ENCODE measurements around the gene NPTX1. TPM values are rescaled to one million over a fixed set of nuclear protein-coding genes. Genes with fewer than 3 reads are reported as not detected.

The NPTX1 gene
- total RNA-seq, 1 donor from 2014 or later, result 0.31 TPM

GRCh38 chr17:80458016-80458415 lies 18.4 kb downstream of the NPTX1 start:
- DNase-seq, result no peak

- DNase-seq, result no peak
Observed at GRCh38 chr17:80457236-80457856, 19.1 kb downstream of the NPTX1 start.

DNA sequence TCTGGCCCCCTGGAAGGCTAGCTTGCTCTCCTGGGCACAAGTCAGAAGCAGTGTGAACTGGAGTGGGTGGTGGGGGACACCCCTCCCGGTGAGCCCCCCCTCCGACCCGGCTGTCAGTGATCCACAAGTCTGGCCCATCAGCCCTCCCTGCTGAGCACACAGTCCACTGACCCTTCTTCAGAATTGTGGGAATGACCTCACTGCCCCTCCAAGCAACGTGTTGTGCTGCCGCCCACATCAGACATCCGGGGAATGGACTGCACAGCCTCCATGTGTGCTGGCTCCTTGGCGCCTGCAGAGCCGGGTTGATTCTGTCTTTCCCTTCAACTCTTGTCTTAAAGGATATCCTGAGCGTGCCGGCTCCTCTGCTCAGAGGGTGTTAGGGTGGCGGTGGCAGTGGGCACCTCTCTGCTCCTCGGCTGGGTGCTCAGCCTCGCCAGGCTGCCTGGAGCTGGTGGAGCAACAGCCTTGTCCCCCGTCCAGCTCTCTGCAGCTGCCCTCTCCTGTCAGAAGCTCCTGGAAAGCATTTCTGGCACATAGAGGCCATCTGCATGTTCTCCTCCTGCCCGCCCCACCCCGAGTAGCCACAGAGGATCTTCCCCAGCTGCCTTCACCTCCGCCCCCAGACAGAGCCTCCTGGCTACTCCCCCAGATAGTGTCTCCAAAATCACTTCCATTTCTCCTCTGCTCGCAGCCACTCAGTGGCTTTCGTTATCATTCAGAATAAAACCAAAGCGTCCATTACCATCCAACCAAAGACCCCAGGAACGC lies 19.8 kb downstream of the NPTX1 start:
- DNase-seq, result peak; percentile 93

GRCh38 chr17:80455784-80456183 lies 20.6 kb downstream of the NPTX1 start:
- DNase-seq, result no peak

DNA sequence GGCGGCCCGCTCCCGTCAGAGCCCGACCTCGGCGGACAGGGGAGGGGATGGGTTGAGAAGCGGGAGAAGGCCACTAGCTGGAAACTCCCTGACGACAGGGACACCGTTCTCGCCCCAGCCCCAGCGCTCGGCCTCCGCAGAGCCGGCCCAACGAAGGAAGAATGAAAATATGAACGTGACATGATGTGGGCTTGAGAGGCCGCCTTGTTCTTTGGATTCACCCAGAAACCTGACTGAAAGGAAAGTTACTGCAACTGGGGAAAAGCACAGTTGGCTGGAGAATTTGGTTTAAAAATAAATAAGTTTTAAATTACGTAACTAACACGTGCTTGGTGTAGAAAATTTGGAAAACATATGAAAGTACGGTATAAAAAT lies 21.1 kb downstream of the NPTX1 start:
- DNase-seq, result no peak

- peak; percentile 98 for DNase-seq
Observed at GRCh38 chr17:80454557-80455335, 21.7 kb downstream of the NPTX1 start.

GRCh38 chr17:80453998-80454556 lies 22.3 kb downstream of the NPTX1 start:
- DNase-seq, result no peak

DNA sequence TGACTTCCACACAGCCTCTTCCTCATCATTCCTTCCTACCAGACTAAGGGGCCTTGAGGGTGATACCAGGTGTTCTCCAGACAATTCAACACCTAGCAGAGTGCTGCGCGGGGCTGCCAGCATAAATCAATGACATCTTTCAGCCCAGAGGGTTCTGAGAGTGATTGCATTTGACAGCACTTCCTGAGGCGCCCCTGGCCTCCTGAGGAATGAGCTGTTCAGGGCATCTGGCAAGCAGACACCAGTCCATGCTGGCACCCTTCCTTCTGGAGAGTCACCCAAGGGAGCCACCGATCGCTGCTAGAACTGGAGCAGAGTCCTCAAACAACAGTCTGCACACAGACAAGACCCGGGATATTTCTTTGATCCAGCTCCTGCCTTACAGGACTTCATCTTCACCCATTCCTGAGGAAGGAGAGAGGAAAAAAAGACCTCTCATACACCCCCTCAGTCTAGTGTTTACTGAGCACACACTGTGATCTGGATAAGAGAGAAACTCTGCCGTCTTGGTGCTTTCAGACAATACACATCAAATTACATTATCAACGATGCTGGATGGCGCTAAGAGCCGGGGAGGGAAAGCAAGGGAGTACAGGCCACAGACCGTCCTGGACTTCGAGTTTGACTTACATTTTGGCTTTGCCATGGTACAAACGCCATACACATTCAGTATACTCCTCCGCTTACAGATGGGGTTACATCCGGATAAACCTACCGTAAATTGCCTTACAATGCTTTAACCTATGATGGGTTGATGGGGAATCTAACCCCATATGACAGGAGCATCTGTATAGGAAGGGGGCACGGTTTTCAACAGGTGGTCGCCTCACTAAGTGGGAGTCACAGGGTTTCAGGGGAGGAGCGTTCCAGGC lies 23.0 kb downstream of the NPTX1 start:
- no peak for DNase-seq

DNA sequence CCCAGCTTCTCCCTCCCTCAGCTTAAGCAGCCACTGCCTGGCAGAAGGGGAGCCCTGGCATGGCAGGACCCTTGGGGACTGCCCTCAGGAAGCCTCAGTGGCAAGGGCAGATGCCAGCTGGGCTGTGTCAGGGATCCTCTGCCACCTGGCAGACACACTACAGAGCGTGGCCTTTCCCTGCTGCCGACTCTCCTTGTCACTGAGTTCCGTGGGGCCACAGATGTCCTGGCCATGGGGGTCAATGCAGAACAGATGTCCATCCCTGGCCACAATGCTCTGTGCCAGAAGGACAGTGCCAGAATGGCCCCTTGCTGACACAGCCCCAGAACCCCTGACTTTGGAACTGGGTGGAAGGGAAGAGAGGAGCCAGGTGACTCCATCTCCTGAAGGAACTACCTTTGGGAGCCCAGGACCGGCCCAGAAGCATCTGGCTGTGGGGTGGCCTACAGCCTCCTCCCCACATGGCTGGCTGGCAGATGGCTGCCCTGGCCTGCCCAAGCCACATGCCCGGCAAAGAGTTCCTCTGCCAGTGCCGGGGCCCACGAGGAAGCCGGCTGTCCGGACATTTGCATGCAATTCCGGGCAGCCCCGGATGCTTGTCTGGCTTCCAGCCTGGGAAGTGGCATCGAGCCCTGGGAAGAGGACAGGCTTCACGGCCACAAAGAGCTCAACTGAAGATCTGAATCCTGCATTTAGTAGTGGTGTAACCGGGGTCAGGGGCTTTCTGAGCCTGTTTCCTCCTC lies 24.1 kb downstream of the NPTX1 start:
- no peak for DNase-seq

DNA sequence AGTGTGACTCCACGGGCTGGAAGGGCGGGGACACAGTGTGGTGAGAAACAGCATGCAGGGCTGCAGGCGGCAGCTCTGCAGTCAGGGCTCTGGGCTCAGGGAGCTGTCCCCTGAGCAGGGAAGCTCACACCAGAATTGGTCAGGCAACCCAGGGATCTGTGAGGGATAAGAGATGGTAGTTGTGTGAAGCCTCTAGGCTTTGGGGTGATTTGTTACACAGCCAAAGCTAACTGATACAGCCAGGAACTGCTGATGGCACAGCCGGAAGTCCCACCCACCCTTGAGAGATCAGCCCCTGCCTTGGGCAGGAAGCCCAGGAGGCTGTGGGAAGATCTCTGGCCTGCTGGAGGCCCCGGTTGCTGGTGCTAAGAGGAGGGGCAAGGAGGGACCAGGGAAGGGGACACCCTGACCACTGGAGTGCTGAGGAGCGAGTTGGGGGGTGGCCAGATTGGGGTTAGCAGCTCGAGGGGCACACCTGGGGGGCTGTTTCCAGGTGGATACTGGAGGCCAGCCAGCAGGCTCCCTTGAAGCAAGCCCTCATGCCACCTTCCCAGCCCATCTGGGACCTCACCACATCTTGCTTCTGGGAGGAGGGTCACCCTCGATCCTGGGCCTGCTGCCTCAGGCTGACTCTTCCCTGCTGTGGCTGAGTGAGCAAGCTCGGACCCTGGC lies 25.2 kb downstream of the NPTX1 start:
- no peak for DNase-seq

DNA sequence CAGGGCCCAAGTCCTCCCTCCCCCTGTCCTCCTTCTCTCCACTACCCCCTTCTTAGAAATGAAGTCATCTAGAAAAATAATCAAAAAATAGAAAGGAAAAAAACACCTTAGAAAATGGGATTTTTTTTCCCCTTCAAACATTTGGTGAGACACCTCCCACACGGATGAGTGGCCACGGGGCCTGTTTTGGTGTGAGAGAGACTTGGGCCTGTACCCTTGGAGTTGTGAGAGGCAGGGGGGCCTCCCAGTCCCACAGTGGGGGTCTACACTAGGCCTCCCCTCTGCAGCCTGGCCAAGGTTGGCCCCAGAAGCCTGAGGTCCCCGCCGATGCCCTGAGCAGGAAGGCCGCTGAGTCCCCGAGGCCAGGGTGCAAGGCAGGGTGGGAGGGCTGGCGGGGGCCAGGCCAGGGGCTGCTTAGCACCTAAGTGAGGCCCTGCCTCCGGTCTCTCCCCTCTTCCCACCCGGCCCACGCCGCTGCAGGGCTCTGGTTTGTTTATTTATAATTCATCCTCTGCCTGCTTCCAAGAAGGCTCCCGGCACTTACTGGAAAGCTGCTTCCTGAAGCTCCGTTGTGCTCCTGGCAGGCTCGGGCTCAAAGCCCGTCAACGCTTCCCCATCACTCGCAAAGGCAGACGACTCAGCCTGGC lies 26.4 kb downstream of the NPTX1 start:
- peak; percentile 23 for DNase-seq

DNA sequence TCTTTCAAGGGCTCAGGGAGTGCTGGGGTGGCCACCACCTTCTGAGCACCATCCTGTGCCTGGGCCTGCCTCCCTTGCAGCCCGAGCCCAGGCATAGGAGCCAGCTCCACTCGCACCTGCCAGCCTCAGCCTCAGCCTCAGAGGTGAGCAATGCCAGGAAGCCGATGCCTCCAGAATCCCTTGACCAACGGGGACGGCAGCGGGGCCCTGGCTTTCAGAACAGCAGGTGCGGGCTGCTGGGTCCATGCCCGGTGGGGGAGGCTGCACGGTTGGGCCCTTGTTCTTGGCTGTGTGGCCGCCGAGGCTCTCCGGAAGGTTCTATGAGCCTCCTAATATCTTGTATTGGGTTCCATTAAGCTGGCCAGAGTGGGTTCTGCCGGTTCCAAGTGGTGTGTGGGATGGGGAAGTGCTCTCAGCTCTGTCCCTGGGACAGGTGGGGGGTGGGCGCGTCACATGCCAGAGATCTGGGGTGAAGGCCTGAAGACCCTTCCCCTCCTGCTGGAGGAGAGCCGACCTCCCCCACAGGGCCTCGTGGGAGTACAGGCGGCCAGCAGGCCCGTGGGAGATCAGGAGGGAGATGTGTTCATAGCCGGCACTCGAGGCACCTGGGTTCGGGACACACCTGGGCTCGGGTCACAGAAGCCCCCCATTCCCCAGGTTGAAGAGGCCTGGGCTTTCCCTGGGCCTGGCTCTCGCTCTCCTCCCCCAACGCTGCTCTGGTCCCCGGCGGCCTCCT lies 27.0 kb downstream of the NPTX1 start:
- DNase-seq, result no peak

DNA sequence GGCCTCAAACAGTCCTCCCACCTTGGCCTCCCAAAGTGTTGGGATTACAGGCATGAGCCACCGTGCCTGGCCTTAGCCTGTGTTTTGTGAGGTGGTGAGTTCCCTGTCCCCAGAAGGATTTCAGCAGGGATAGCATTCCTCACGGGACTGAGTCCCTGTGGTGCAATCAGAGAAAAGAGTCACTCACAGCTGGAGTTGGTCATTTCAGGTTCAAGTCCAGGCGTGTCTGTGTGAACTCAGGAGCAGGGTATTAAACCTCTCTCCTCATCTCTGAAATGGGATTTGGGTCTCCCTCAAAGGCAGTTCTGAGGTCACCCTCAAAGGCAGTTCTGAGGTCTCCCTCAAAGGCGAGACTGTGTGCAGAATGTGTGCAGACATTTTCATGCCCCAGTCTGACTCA lies 28.6 kb downstream of the NPTX1 start:
- no peak for DNase-seq

DNA sequence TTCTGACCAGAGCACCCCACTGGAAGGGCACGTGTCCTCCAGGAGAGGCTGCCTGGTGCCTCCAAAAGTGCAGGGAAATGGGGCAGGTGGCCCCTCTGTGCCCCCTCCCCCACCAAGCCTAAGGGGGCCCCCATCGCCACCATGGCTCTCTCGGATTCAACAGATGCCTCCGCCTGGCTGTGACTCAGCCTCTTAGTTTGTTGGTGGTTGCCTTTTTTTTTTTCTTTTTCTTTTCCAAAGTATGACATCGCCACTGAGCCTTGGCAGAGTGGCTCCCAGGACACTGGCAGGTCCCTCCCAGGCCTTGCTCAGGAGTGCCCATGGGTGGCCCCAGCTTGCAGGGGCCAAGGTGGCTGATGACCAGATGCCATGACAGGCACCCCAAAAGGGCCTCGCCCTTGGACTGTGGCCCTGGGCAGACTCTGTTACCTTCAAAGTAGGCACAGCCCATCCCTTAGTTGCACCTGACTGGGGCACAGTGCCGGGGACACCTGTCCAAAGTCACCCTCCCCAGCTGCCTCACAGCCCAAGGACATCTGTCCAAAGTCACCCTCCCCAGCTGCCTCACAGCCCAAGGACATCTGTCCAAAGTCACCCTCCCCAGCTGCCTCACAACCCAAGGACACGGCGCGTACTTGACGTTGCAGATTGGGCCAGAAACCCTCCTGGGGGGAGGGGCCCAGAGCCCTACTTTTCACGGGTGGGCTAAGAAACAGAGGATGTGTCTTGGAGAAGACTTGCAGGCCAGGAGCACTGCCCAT lies 29.6 kb downstream of the NPTX1 start:
- no peak for DNase-seq

- no peak for DNase-seq
Observed at GRCh38 chr17:80445726-80446110, 30.7 kb downstream of the NPTX1 start.

- DNase-seq, result no peak
Observed at GRCh38 chr17:80445007-80445725, 31.2 kb downstream of the NPTX1 start.

GRCh38 chr17:80444644-80444979 lies 31.8 kb downstream of the NPTX1 start:
- no peak for DNase-seq
